Peyer's patch (tissue), 4 donors: Measurements from ENCODE around the gene MTMR11.

Experiments used
- CTCF ChIP-seq, 6 experiments: fragments of 450-650 bp in 4 of 6; fragments of 200-600 bp in 2 of 6; sonication (generic) in 1 of 6; IDR thresholded peaks; one replicate each; pipeline ENCODE4 v1.5.1; 2017 to 2019; ENCODE audit warnings: antibody characterized with exemption in 6 of 6, mild to moderate bottlenecking in 3 of 6, moderate library complexity in 1 of 6
- POLR2A ChIP-seq, 2 donors: fragments of 450-650 bp; IDR thresholded peaks; one replicate each; pipeline ENCODE4 v1.5.1; 2017; ENCODE audit warnings: antibody characterized with exemption in 2 of 2, mild to moderate bottlenecking in 2 of 2, moderate library complexity in 2 of 2

- no peak for TF ChIP-seq CTCF (IDR thresholded peaks at IDR 0.05)
- TF ChIP-seq POLR2A (IDR thresholded peaks at IDR 0.05) = no peak
Measured at GRCh38 chr1:149903836-149904491, 32.7 kb downstream of the MTMR11 start.
